ENCODE measurements around the gene SCYGR8. TPM values are rescaled to one million over a fixed set of nuclear protein-coding genes. Genes with fewer than 3 reads are reported as not detected.

The SCYGR8 gene
- total and polyA plus RNA-seq, 10 of the 15 experiments (the other 5 are each of a cell fraction or from before 2014, with no cell fraction given) = not detected

GRCh38 chr2:227772932-227773331, 27.2 kb downstream of the SCYGR8 start:
- Histone ChIP-seq H2AFZ (ENCODE audit: control insufficient read depth, low read depth, low read length) (no peak overlapping the region), H3K36me3 (ENCODE audit: control insufficient read depth in 2 of 2, insufficient read depth in 2 of 2, low read length in 1 of 2) (no peaks in the 10 kb centered on the region), H3K9me3 (replicated peaks; ENCODE audit: control insufficient read depth, insufficient read depth, low read length) (no peaks in the 10 kb centered on the region), H3K27ac (ENCODE audit: control insufficient read depth, insufficient read depth) (no peak overlapping the region), H3K9ac (ENCODE audit: control insufficient read depth, insufficient read depth, low read length) (no peak overlapping the region), H3K4me3 (no peak overlapping the region), H4K20me1 (ENCODE audit: control insufficient read depth, insufficient read depth) (no peaks in the 10 kb centered on the region), H3K27me3 (replicated peaks in 1 of 2; ENCODE audit: control insufficient read depth in 2 of 2, insufficient read depth in 2 of 2, low read length in 1 of 2) (no peaks in the 10 kb centered on the region), H3K4me2 (ENCODE audit: control insufficient read depth, insufficient read depth) (no peak overlapping the region), H3K4me1 (ENCODE audit: control insufficient read depth, insufficient read depth, low read length) (no peaks in the 10 kb centered on the region), H3K79me2 (ENCODE audit: control insufficient read depth, insufficient read depth, low read length) (no peaks in the 10 kb centered on the region)
- no TSS peak for BruUV-seq (replicated peaks)
- TF ChIP-seq E4F1 (IDR thresholded peaks at IDR 0.05; ENCODE audit: borderline replicate concordance, partially characterized antibody) (no peak), SMC3 (IDR thresholded peaks at IDR 0.05; ENCODE audit: borderline replicate concordance, low read length) (no peak), BMI1 (IDR thresholded peaks at IDR 0.05; ENCODE audit: borderline replicate concordance) (no peak), ZNF24 (IDR thresholded peaks at IDR 0.05) (0 out of 2 replicates have a peak, but pooled peaks have one; percentile 16), PKNOX1 (IDR thresholded peaks at IDR 0.05) (peak; percentile 36; the same call in 1 of the 2 replicates)
- peak; percentile 34; the same call in 2 of the 3 replicates for ATAC-seq
- no peak for FAIRE-seq
- 28% methylated on average over 2 of the region's 2 CpGs for WGBS (ENCODE audit: insufficient coverage, insufficient replicate concordance, low lambda C conversion rate, missing lambda C conversion rate)
- CTCF ChIA-PET = interaction anchor here (0.8 to 13.3 kb wide), 12 partner anchors 10 to 118 kb away, joined by 3 to 387 read pairs (median 6); partner anchors contain the start of gene CCL20
- RAD21 ChIA-PET (ENCODE audit: unreplicated experiment) = interaction anchor here (1.6 to 3.7 kb wide), 3 partner anchors 84 to 115 kb away, joined by 5 to 23 read pairs (median 5); no protein-coding TSS in a partner anchor
- POLR2A ChIA-PET = interaction anchor here (0.6 kb wide), 1 partner anchor 33 kb away, joined by 3 read pairs; no protein-coding TSS in a partner anchor
- DNase-seq (ENCODE audit: low read depth, low spot score) = no peak
- SMC1A ChIA-PET (ENCODE audit: uncharacterized antibody, unreplicated experiment) = interaction anchor here (0.6 to 7.9 kb wide), 4 partner anchors 10 to 367 kb away, joined by 3 to 133 read pairs (median 5); no protein-coding TSS in a partner anchor
- in situ Hi-C loops (cut with MboI) = no loop called here
- intact Hi-C loops (cut with micrococcal nuclease; ENCODE audit: unreplicated experiment) = no loop called here
